ENCODE data around the gene KLHL3.

Gene KLHL3

GRCh38 chr5:137716337-137716736 lies 19.6 kb downstream of the KLHL3 start:
- Histone ChIP-seq H3K4me1 (ENCODE audit: control insufficient read depth, insufficient read depth, low read length) (no peaks in the 10 kb centered on the region), H3K27me3 (ENCODE audit: control insufficient read depth, insufficient read depth, low read length) (no peaks in the 10 kb centered on the region), H3K4me3 (ENCODE audit: low read length) (no peak overlapping the region), H3K9me3 (ENCODE audit: control insufficient read depth, low read length) (no peaks in the 10 kb centered on the region), H3K36me3 (ENCODE audit: control insufficient read depth, insufficient read depth, low read length) (no peaks in the 10 kb centered on the region), H3K9ac (ENCODE audit: low read length) (no peak overlapping the region)

- Histone ChIP-seq H3K4me1 (ENCODE audit: control insufficient read depth, insufficient read depth, low read length) (no peaks in the 10 kb centered on the region), H3K36me3 (ENCODE audit: control insufficient read depth, insufficient read depth, low read length) (no peaks in the 10 kb centered on the region), H3K9ac (ENCODE audit: low read length) (no peak overlapping the region), H3K4me3 (ENCODE audit: low read length) (no peak overlapping the region), H3K9me3 (ENCODE audit: control insufficient read depth, low read length) (no peaks in the 10 kb centered on the region), H3K27me3 (ENCODE audit: control insufficient read depth, insufficient read depth, low read length) (no peaks in the 10 kb centered on the region)
These were observed 20.4 kb downstream of the KLHL3 start for GRCh38 chr5:137715456-137715855.

GRCh38 chr5:137714946-137715345 lies 20.9 kb downstream of the KLHL3 start:
- no peak overlapping the region for H3K9ac ChIP-seq (ENCODE audit: low read length)
- no peak overlapping the region for H3K4me3 ChIP-seq (ENCODE audit: low read length)
- H3K9me3 ChIP-seq (ENCODE audit: control insufficient read depth, low read length) = no peaks in the 10 kb centered on the region
- no peaks in the 10 kb centered on the region for H3K27me3 ChIP-seq (ENCODE audit: control insufficient read depth, insufficient read depth, low read length)
- H3K36me3 ChIP-seq (ENCODE audit: control insufficient read depth, insufficient read depth, low read length) = no peaks in the 10 kb centered on the region
- no peaks in the 10 kb centered on the region for H3K4me1 ChIP-seq (ENCODE audit: control insufficient read depth, insufficient read depth, low read length)

GRCh38 chr5:137714494-137714893 lies 21.4 kb downstream of the KLHL3 start:
- Histone ChIP-seq H3K36me3 (ENCODE audit: control insufficient read depth, insufficient read depth, low read length) (no peaks in the 10 kb centered on the region), H3K4me3 (ENCODE audit: low read length) (no peak overlapping the region), H3K9me3 (ENCODE audit: control insufficient read depth, low read length) (no peaks in the 10 kb centered on the region), H3K9ac (ENCODE audit: low read length) (no peak overlapping the region), H3K27me3 (ENCODE audit: control insufficient read depth, insufficient read depth, low read length) (no peaks in the 10 kb centered on the region), H3K4me1 (ENCODE audit: control insufficient read depth, insufficient read depth, low read length) (no peaks in the 10 kb centered on the region)

GRCh38 chr5:137712139-137712667 lies 23.7 kb downstream of the KLHL3 start:
- Histone ChIP-seq H3K27me3 (ENCODE audit: control insufficient read depth, insufficient read depth, low read length) (no peaks in the 10 kb centered on the region), H3K4me3 (ENCODE audit: low read length) (no peak overlapping the region), H3K36me3 (ENCODE audit: control insufficient read depth, insufficient read depth, low read length) (no peaks in the 10 kb centered on the region), H3K9ac (ENCODE audit: low read length) (no peak overlapping the region), H3K4me1 (ENCODE audit: control insufficient read depth, insufficient read depth, low read length) (no peaks in the 10 kb centered on the region), H3K9me3 (ENCODE audit: control insufficient read depth, low read length) (no peaks in the 10 kb centered on the region)

GRCh38 chr5:137710086-137710485 lies 25.8 kb downstream of the KLHL3 start:
- H3K36me3 ChIP-seq (ENCODE audit: control insufficient read depth, insufficient read depth, low read length) = no peaks in the 10 kb centered on the region
- H3K9me3 ChIP-seq (ENCODE audit: control insufficient read depth, low read length) = no peaks in the 10 kb centered on the region
- H3K4me3 ChIP-seq (ENCODE audit: low read length) = no peak overlapping the region
- H3K4me1 ChIP-seq (ENCODE audit: control insufficient read depth, insufficient read depth, low read length) = no peaks in the 10 kb centered on the region
- H3K9ac ChIP-seq (ENCODE audit: low read length) = no peak overlapping the region
- no peaks in the 10 kb centered on the region for H3K27me3 ChIP-seq (ENCODE audit: control insufficient read depth, insufficient read depth, low read length)

- no peaks in the 10 kb centered on the region for H3K9me3 ChIP-seq (ENCODE audit: control insufficient read depth, low read length)
- no peaks in the 10 kb centered on the region for H3K27me3 ChIP-seq (ENCODE audit: control insufficient read depth, insufficient read depth, low read length)
- no peak overlapping the region for H3K9ac ChIP-seq (ENCODE audit: low read length)
- H3K4me3 ChIP-seq (ENCODE audit: low read length) = no peak overlapping the region
- no peaks in the 10 kb centered on the region for H3K4me1 ChIP-seq (ENCODE audit: control insufficient read depth, insufficient read depth, low read length)
- no peaks in the 10 kb centered on the region for H3K36me3 ChIP-seq (ENCODE audit: control insufficient read depth, insufficient read depth, low read length)
These were observed 26.9 kb downstream of the KLHL3 start for GRCh38 chr5:137708796-137709559.

GRCh38 chr5:137708062-137708461 lies 27.8 kb downstream of the KLHL3 start:
- H3K9me3 ChIP-seq (ENCODE audit: control insufficient read depth, low read length) = no peaks in the 10 kb centered on the region
- no peaks in the 10 kb centered on the region for H3K27me3 ChIP-seq (ENCODE audit: control insufficient read depth, insufficient read depth, low read length)
- no peaks in the 10 kb centered on the region for H3K36me3 ChIP-seq (ENCODE audit: control insufficient read depth, insufficient read depth, low read length)
- no peak overlapping the region for H3K4me3 ChIP-seq (ENCODE audit: low read length)
- H3K9ac ChIP-seq (ENCODE audit: low read length) = no peak overlapping the region
- no peaks in the 10 kb centered on the region for H3K4me1 ChIP-seq (ENCODE audit: control insufficient read depth, insufficient read depth, low read length)

GRCh38 chr5:137706841-137707240 lies 29.0 kb downstream of the KLHL3 start:
- no peaks in the 10 kb centered on the region for H3K27me3 ChIP-seq (ENCODE audit: control insufficient read depth, insufficient read depth, low read length)
- no peak overlapping the region for H3K4me3 ChIP-seq (ENCODE audit: low read length)
- no peaks in the 10 kb centered on the region for H3K4me1 ChIP-seq (ENCODE audit: control insufficient read depth, insufficient read depth, low read length)
- no peaks in the 10 kb centered on the region for H3K9me3 ChIP-seq (ENCODE audit: control insufficient read depth, low read length)
- H3K9ac ChIP-seq (ENCODE audit: low read length) = no peak overlapping the region
- H3K36me3 ChIP-seq (ENCODE audit: control insufficient read depth, insufficient read depth, low read length) = no peaks in the 10 kb centered on the region

- Histone ChIP-seq H3K9ac (ENCODE audit: low read length) (no peak overlapping the region), H3K4me1 (ENCODE audit: control insufficient read depth, insufficient read depth, low read length) (no peaks in the 10 kb centered on the region), H3K27me3 (ENCODE audit: control insufficient read depth, insufficient read depth, low read length) (no peaks in the 10 kb centered on the region), H3K36me3 (ENCODE audit: control insufficient read depth, insufficient read depth, low read length) (no peaks in the 10 kb centered on the region), H3K9me3 (ENCODE audit: control insufficient read depth, low read length) (no peaks in the 10 kb centered on the region), H3K4me3 (ENCODE audit: low read length) (no peak overlapping the region)
These were observed 30.8 kb downstream of the KLHL3 start for GRCh38 chr5:137705106-137705505.

GRCh38 chr5:137703565-137703964 lies 32.3 kb downstream of the KLHL3 start:
- Histone ChIP-seq H3K9ac (ENCODE audit: low read length) (no peak overlapping the region), H3K9me3 (ENCODE audit: control insufficient read depth, low read length) (no peaks in the 10 kb centered on the region), H3K36me3 (ENCODE audit: control insufficient read depth, insufficient read depth, low read length) (no peaks in the 10 kb centered on the region), H3K4me3 (ENCODE audit: low read length) (no peak overlapping the region), H3K4me1 (ENCODE audit: control insufficient read depth, insufficient read depth, low read length) (no peaks in the 10 kb centered on the region), H3K27me3 (ENCODE audit: control insufficient read depth, insufficient read depth, low read length) (no peaks in the 10 kb centered on the region)

GRCh38 chr5:137700282-137700680 lies 35.6 kb downstream of the KLHL3 start:
- no peak overlapping the region for H3K9ac ChIP-seq (ENCODE audit: low read length)
- no peak overlapping the region for H3K4me3 ChIP-seq (ENCODE audit: low read length)
- H3K9me3 ChIP-seq (ENCODE audit: control insufficient read depth, low read length) = no peaks in the 10 kb centered on the region
- no peaks in the 10 kb centered on the region for H3K4me1 ChIP-seq (ENCODE audit: control insufficient read depth, insufficient read depth, low read length)
- no peaks in the 10 kb centered on the region for H3K27me3 ChIP-seq (ENCODE audit: control insufficient read depth, insufficient read depth, low read length)
- no peaks in the 10 kb centered on the region for H3K36me3 ChIP-seq (ENCODE audit: control insufficient read depth, insufficient read depth, low read length)
